GM18505 (cell line): ENCODE data around the gene PPP1R15B.

Experiments used
- ATAC-seq: cut with Tn5 transposase; IDR thresholded peaks from one replicate; pipeline ENCODE4 v1.9.1; 2021; ENCODE audit not compliant: unreplicated experiment
- POLR2A ChIP-seq: IDR thresholded peaks from 4 replicates; pipeline ENCODE4 v1.6.1; 2011; ENCODE audit warnings: borderline replicate concordance; ENCODE audit not compliant: insufficient read depth, insufficient read length; ENCODE audit errors: extremely low read depth

PPP1R15B gene

GRCh38 chr1:204384636-204385352 is 26.8 kb downstream of the PPP1R15B start:
- no peak for ATAC-seq
- TF ChIP-seq POLR2A, result no peak

GRCh38 chr1:204383163-204383904 is 28.3 kb downstream of the PPP1R15B start:
- no peak for ATAC-seq
- no peak for TF ChIP-seq POLR2A

- TF ChIP-seq POLR2A, result no peak
- no peak for ATAC-seq
These were observed 28.9 kb downstream of the PPP1R15B start for GRCh38 chr1:204382714-204383083.

GRCh38 chr1:204380293-204380831 is 31.3 kb downstream of the PPP1R15B start:
- TF ChIP-seq POLR2A, result no peak
- no peak for ATAC-seq

GRCh38 chr1:204377800-204378668 is 33.6 kb downstream of the PPP1R15B start:
- TF ChIP-seq POLR2A, result no peak
- no peak for ATAC-seq

GRCh38 chr1:204376919-204377799 is 34.5 kb downstream of the PPP1R15B start:
- no peak for TF ChIP-seq POLR2A
- ATAC-seq, result no peak

- ATAC-seq, result no peak
- TF ChIP-seq POLR2A, result no peak
These were observed 35.2 kb downstream of the PPP1R15B start for GRCh38 chr1:204376465-204376864.

- ATAC-seq, result no peak
- no peak for TF ChIP-seq POLR2A
These were observed 37.7 kb downstream of the PPP1R15B start for GRCh38 chr1:204373911-204374310.

- no peak for ATAC-seq
- no peak for TF ChIP-seq POLR2A
These were observed 41.4 kb downstream of the PPP1R15B start for GRCh38 chr1:204370176-204370575.

- ATAC-seq, result no peak
- TF ChIP-seq POLR2A, result no peak
These were observed 42.5 kb downstream of the PPP1R15B start for GRCh38 chr1:204368996-204369726.

GRCh38 chr1:204367956-204368355 is 43.7 kb downstream of the PPP1R15B start:
- ATAC-seq, result no peak
- TF ChIP-seq POLR2A, result no peak
